Endodermal cell (in vitro differentiated cells): ENCODE data around the gene B4GALNT3. TPM values are rescaled to one million over a fixed set of nuclear protein-coding genes. Genes with fewer than 3 reads are reported as not detected.

Source experiments
- DNase-seq: peaks from one replicate; pipeline ENCODE4 v3.0.0-alpha.2; 2017
- H3K27ac ChIP-seq: 2 replicates; pipeline ENCODE4 v1.5.1; 2013; ENCODE audit warnings: mild to moderate bottlenecking, low read depth, low read length, moderate library complexity
- H3K27me3 ChIP-seq: 2 replicates; pipeline ENCODE4 v1.6.1; 2013; ENCODE audit warnings: mild to moderate bottlenecking, low read length, moderate library complexity; ENCODE audit not compliant: insufficient read depth, control insufficient read depth, poor library complexity, severe bottlenecking
- H3K36me3 ChIP-seq: 2 replicates; pipeline ENCODE4 v1.7.0; 2013; ENCODE audit warnings: mild to moderate bottlenecking, low read length, moderate library complexity; ENCODE audit not compliant: control insufficient read depth, insufficient read depth
- H3K4me1 ChIP-seq: one replicate; pipeline ENCODE4 v1.7.0; 2013; ENCODE audit warnings: low read length; ENCODE audit not compliant: control insufficient read depth, insufficient read depth
- H3K4me3 ChIP-seq: 2 replicates; pipeline ENCODE4 v1.5.1; 2013; ENCODE audit warnings: mild to moderate bottlenecking, low read length, moderate library complexity
- H3K9ac ChIP-seq: 2 replicates; pipeline ENCODE4 v1.6.1; 2013; ENCODE audit warnings: mild to moderate bottlenecking, low read length, moderate library complexity; ENCODE audit not compliant: poor library complexity, severe bottlenecking; ENCODE audit errors: extremely low read depth
- H3K9me3 ChIP-seq: 2 replicates; pipeline ENCODE4 v1.6.1; 2013; ENCODE audit warnings: mild to moderate bottlenecking, low read length, moderate library complexity; ENCODE audit not compliant: control insufficient read depth
- H3K27ac Mint-ChIP-seq: 2 replicates; pipeline ENCODE4 v1.8.0; 2020; ENCODE audit warnings: mixed read lengths
- H3K27me3 Mint-ChIP-seq: 2 replicates; pipeline ENCODE4 v1.8.0; 2021; ENCODE audit warnings: mild to moderate bottlenecking, mixed read lengths; ENCODE audit not compliant: insufficient read depth
- H3K36me3 Mint-ChIP-seq: 2 replicates; pipeline ENCODE4 v1.8.0; 2020; ENCODE audit warnings: low read depth, mixed read lengths
- H3K4me1 Mint-ChIP-seq: 2 replicates; pipeline ENCODE4 v1.8.0; 2020; ENCODE audit warnings: mixed read lengths
- H3K4me3 Mint-ChIP-seq: 2 replicates; pipeline ENCODE4 v1.8.0; 2020; ENCODE audit warnings: mild to moderate bottlenecking, moderate library complexity, mixed read lengths
- H3K9me3 Mint-ChIP-seq: 2 replicates; pipeline ENCODE4 v1.8.0; 2020; ENCODE audit warnings: mild to moderate bottlenecking, mixed read lengths
- CTCF ChIP-seq: fragments of 200-600 bp; sonication (generic); conservative IDR thresholded peaks from 2 replicates; pipeline ENCODE4 v1.5.0; 2021; ENCODE audit warnings: antibody characterized with exemption, mild to moderate bottlenecking
- WGBS, 2 experiments: methylation state at CpG; one replicate each; pipeline versions ENCODE4 v1.1.5 to v1.1.7; 2013; ENCODE audit warnings: missing lambda C conversion rate in 2 of 2, mixed read lengths in 1 of 2; ENCODE audit not compliant: insufficient coverage in 1 of 2, insufficient read length in 1 of 2; 5-methylcytosine and 5-hydroxymethylcytosine counted together
- total RNA-seq, 2 donors: library from RNA; stranded (reverse); fragmentation: NEBNext Ultra II Directional in 1 of 2; extraction: Animal tissue kit (Norgen Biotek cat#: 25700) in 1 of 2; gene quantifications; 2 replicates in 1 of 2; 3 replicates in 1 of 2; pipeline ENCODE4 v1.2.1, GENCODE V29; 2021

B4GALNT3 gene
- total RNA-seq, 2 donors from 2014 or later, result 61.5 to 155 TPM

- Histone ChIP-seq H3K27me3 (no peaks in the 10 kb centered on the region), H3K27ac (no peak overlapping the region)
Measured at GRCh38 chr12:592024-592505, 132.3 kb downstream of the B4GALNT3 start.

GRCh38 chr12:593396-594270 is 133.9 kb downstream of the B4GALNT3 start:
- no peak overlapping the region for H3K27ac ChIP-seq
- no peaks in the 10 kb centered on the region for H3K27me3 ChIP-seq
- WGBS, 2 experiments, result 82 to 100% methylated on average over 1 to 7 of the region's 7 CpGs
- H3K9me3 ChIP-seq, result peaks cover 5% of the 10 kb centered on the region
- no peak for TF ChIP-seq CTCF
- Mint-ChIP-seq H3K4me3 (no peak overlapping the region), H3K9me3 (peaks cover under 1% of the 10 kb centered on the region), H3K36me3 (no peaks in the 10 kb centered on the region), H3K27ac (no peak overlapping the region), H3K4me1 (peaks cover 10% of the 10 kb centered on the region), H3K27me3 (no peaks in the 10 kb centered on the region)
- no peaks in the 10 kb centered on the region for H3K36me3 ChIP-seq
- no peak overlapping the region for H3K4me3 ChIP-seq
- no peak overlapping the region for H3K9ac ChIP-seq
- no peaks in the 10 kb centered on the region for H3K4me1 ChIP-seq
- DNase-seq, result no peak

More at GRCh38 chr12:592024-592505, 132.3 kb downstream of the B4GALNT3 start:
- H3K4me1 ChIP-seq, result no peaks in the 10 kb centered on the region
- DNase-seq, result no peak
- H3K9me3 Mint-ChIP-seq, result peaks cover 3% of the 10 kb centered on the region
- no peak for TF ChIP-seq CTCF
- no peak overlapping the region for H3K4me3 Mint-ChIP-seq
- H3K4me3 ChIP-seq, result no peak overlapping the region
- no peak overlapping the region for H3K27ac Mint-ChIP-seq
- no peaks in the 10 kb centered on the region for H3K36me3 Mint-ChIP-seq
- peaks cover 6% of the 10 kb centered on the region for H3K9me3 ChIP-seq
- no peak overlapping the region for H3K9ac ChIP-seq
- no peaks in the 10 kb centered on the region for H3K27me3 Mint-ChIP-seq
- H3K4me1 Mint-ChIP-seq, result peaks cover 3% of the 10 kb centered on the region
- 92 to 93% methylated on average over 11 of the region's 11 CpGs for whole genome bisulfite sequencing, 2 experiments
- no peaks in the 10 kb centered on the region for H3K36me3 ChIP-seq

- H3K27me3 ChIP-seq, result no peaks in the 10 kb centered on the region
- Mint-ChIP-seq H3K36me3 (no peaks in the 10 kb centered on the region), H3K27me3 (no peaks in the 10 kb centered on the region), H3K9me3 (no peaks in the 10 kb centered on the region), H3K27ac (no peak overlapping the region), H3K4me3 (no peak overlapping the region), H3K4me1 (peaks cover 10% of the 10 kb centered on the region)
- H3K36me3 ChIP-seq, result no peaks in the 10 kb centered on the region
- 87 to 89% methylated on average over 6 to 13 of the region's 13 CpGs for WGBS, 2 experiments
- no peak overlapping the region for H3K9ac ChIP-seq
- H3K9me3 ChIP-seq, result no peaks in the 10 kb centered on the region
- H3K4me3 ChIP-seq, result no peak overlapping the region
- no peaks in the 10 kb centered on the region for H3K4me1 ChIP-seq
- DNase-seq, result no peak
- TF ChIP-seq CTCF, result no peak
- H3K27ac ChIP-seq, result no peak overlapping the region
Measured at GRCh38 chr12:597926-598568, 138.3 kb downstream of the B4GALNT3 start.
